ENCODE results near the gene DOCK9. TPM values are rescaled to one million over a fixed set of nuclear protein-coding genes. Genes with fewer than 3 reads are reported as not detected.

The DOCK9 gene
- total and polyA plus RNA-seq, 8 donors: 98.3 to 158 (median 109) TPM

DNA sequence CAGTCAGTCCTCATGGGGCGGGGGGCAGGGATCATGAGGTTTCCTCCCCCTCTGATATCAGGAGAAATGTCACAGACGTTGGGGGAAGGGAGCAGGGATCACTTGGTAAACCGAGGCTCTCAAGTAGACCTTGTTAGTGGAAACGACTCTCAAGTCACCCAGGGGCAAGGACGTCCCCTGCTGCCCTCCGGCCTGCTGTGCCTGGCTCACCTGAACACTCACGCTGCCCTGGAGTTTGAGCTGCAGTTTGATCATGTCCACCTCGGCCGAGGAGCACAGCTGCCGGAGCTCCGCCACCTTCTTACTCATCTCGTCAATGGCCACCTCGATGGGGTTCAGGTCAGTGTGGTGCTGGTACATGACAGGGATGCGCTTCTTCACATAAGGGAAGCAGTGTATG, 177.8 kb downstream of the DOCK9 start:
- peaks cover 0 to 82% of the 10 kb centered on the region in 2 donors for H3K36me3 ChIP-seq
- DNase-seq (no peak), ATAC-seq (no peak)
- no peaks in the 10 kb centered on the region for H3K9me3 ChIP-seq
- intact Hi-C loops (cut with DNase I): no loop called here
- H3K4me3 ChIP-seq: no peak overlapping the region
- H3K27me3 ChIP-seq: no peaks in the 10 kb centered on the region
- TF ChIP-seq CTCF (IDR thresholded peaks at IDR 0.05): no peak
- H3K4me1 ChIP-seq: peaks cover 0 to 3% of the 10 kb centered on the region in 2 donors
- no peak overlapping the region for H3K27ac ChIP-seq

- TF ChIP-seq CTCF (IDR thresholded peaks at IDR 0.05): no peak
Observed at GRCh38 chr13:98798849-98799645, 178.8 kb downstream of the DOCK9 start.

GRCh38 chr13:98797456-98797855, 180.4 kb downstream of the DOCK9 start:
- intact Hi-C loops (cut with DNase I): no loop called here
- no peaks in the 10 kb centered on the region for H3K9me3 ChIP-seq
- no peak for DNase-seq
- peaks cover 0 to 3% of the 10 kb centered on the region in 2 donors for H3K4me1 ChIP-seq
- TF ChIP-seq CTCF (IDR thresholded peaks at IDR 0.05): no peak
- no peak overlapping the region for H3K4me3 ChIP-seq
- no peaks in the 10 kb centered on the region for H3K27me3 ChIP-seq
- peak; percentile 77 for ATAC-seq
- no peak overlapping the region for H3K27ac ChIP-seq
- peaks cover 0 to 77% of the 10 kb centered on the region in 2 donors for H3K36me3 ChIP-seq

More at GRCh38 chr13:98798849-98799645, 178.8 kb downstream of the DOCK9 start:
- no peak overlapping the region for H3K27ac ChIP-seq
- no peak for ATAC-seq
- peaks cover 0 to 3% of the 10 kb centered on the region in 2 donors for H3K4me1 ChIP-seq
- peak in 2 of 4 donors; percentile 49 to 65 for DNase-seq
- no peaks in the 10 kb centered on the region for H3K27me3 ChIP-seq
- H3K4me3 ChIP-seq: no peak overlapping the region
- H3K36me3 ChIP-seq: peaks cover 0 to 82% of the 10 kb centered on the region in 2 donors
- intact Hi-C loops (cut with DNase I): no loop called here
- H3K9me3 ChIP-seq: no peaks in the 10 kb centered on the region

- no peak for TF ChIP-seq CTCF (IDR thresholded peaks at IDR 0.05)
- Histone ChIP-seq H3K4me3 (no peak overlapping the region), H3K4me1 (peaks cover 0 to 3% of the 10 kb centered on the region in 2 donors), H3K9me3 (no peaks in the 10 kb centered on the region), H3K36me3 (peaks cover 0 to 75% of the 10 kb centered on the region in 2 donors), H3K27me3 (no peaks in the 10 kb centered on the region), H3K27ac (no peak overlapping the region)
- intact Hi-C loops (cut with DNase I): no loop called here
- no peak for ATAC-seq
- no peak for DNase-seq
Observed at GRCh38 chr13:98796798-98797197, 181.1 kb downstream of the DOCK9 start.

DNA sequence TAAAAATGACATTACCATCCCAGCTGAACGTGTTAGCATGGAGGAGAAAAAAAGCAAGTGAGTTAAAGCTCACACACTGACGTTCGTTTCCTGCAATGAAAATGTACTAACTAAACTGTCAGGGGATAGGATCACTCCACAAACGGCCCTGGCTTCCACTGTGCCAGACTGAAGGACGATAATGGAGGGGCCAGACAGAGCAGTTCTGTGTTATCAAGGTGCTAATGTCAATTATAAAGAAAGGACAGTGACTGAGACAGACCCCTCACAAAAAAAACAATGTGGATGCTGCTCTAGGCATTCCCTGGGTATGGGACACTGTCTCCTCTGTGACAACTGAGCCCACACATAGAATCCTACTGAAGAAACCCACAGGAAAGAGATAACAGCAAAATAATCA, 181.7 kb downstream of the DOCK9 start:
- H3K36me3 ChIP-seq: peaks cover 0 to 72% of the 10 kb centered on the region in 2 donors

More for the DNA sequence above, 181.7 kb downstream of the DOCK9 start:
- Histone ChIP-seq H3K4me3 (no peak overlapping the region), H3K27ac (no peak overlapping the region), H3K9me3 (no peaks in the 10 kb centered on the region), H3K27me3 (no peaks in the 10 kb centered on the region), H3K4me1 (peaks cover 0 to 3% of the 10 kb centered on the region in 2 donors)
- ATAC-seq: no peak
- intact Hi-C loops (cut with DNase I): no loop called here
- no peak for DNase-seq
- no peak for TF ChIP-seq CTCF (IDR thresholded peaks at IDR 0.05)
